GM19025 (cell line): ENCODE measurements around the gene STX19.
"Not testable (repeated sequence)": the region's sequence is repeated elsewhere in the genome, so short reads cannot be mapped to it uniquely, and the experiment has no call there.

Experiments
- ATAC-seq: cut with Tn5 transposase; IDR thresholded peaks from one replicate; pipeline ENCODE4 v1.9.1; 2021; ENCODE audit warnings: mild to moderate bottlenecking, low read depth, moderate library complexity; ENCODE audit not compliant: unreplicated experiment

STX19 gene

DNA sequence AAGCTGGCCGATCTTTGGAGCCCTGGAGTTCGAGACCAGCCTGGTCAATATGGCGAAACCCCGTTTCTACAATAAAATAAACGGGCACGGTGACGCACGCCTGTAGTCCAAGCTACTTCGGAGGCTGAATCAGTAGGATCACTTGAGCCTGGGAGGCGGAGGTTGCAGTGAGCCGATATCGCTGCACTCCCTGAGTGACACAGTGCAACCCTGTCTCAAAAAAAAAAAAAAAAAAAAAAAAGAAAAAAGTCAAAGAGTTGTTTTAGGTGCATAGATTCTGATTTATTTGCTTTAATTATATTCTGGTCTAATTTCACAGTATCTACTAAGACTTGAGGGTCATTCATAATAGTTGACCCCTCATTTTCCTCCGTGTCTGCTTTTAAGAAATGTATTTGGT is 46.7 kb downstream of the STX19 start:
- ATAC-seq: no peak

- peak; percentile 100 for ATAC-seq
Measured at GRCh38 chr3:93979850-93980676, 48.3 kb downstream of the STX19 start, which contains the start of gene ARL13B. Gene ARL13B, plus strand, starts transcription at chr3:93980155. Its CDS starts 269 bp downstream, at chr3:93980424.

DNA sequence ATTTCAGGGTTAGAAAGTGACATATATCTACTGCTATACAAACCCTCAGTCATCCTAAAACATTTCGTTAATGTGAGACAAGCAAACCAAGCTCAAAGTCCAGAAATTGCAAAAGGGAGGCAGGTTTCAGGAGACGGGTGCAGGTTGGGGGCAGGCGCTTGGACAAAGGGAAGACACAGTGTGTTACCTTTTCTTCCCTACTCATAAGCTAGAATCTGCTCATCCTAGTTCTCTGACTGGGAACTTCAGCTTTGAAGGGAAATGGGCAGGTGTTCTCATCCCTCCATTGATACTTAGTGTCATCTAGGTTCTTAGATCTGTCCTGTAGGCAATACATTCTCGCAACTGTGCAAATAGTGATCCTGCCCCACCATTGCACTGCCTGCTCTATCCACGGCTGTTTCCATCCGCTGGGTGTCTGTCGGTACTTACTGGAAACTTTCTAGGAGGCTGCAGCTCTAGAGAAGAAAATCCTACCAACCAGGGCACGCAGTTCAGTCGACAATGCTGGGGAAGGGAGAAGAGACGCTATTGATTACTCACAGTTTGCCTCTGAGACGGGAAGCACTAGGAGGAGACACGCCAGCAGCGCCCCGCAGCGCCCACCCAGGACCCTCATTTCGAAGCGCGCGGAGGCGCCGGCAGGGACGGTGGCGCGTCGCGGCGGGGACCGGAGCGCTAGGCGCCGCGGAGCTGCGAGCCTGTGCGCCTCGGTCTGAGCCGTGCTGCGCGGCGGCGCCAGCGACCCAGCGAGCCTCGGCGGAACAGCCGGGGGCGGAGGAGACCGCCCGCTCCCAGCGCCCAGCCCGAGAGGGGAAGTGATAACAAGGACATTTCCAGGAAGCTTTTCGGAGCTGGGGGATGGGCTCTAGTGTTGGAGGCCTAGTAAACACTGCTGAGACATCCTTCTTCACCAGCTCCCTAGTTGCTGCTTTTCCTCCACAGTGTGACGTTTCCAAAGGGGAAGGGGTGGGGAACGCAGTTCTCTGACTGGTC is 55.0 kb downstream of the STX19 start, which contains the start of gene PROS1:
Gene PROS1, minus strand, starts transcription at position 766 of the 996 bp plus-strand sequence. Its CDS starts 147 bp downstream, at position 619.
- peak; percentile 87 for ATAC-seq

- no peak for ATAC-seq
Measured at GRCh38 chr3:93969997-93970396, 58.4 kb downstream of the STX19 start.

- ATAC-seq: no peak
Measured at GRCh38 chr3:93969443-93969842, 59.0 kb downstream of the STX19 start.

DNA sequence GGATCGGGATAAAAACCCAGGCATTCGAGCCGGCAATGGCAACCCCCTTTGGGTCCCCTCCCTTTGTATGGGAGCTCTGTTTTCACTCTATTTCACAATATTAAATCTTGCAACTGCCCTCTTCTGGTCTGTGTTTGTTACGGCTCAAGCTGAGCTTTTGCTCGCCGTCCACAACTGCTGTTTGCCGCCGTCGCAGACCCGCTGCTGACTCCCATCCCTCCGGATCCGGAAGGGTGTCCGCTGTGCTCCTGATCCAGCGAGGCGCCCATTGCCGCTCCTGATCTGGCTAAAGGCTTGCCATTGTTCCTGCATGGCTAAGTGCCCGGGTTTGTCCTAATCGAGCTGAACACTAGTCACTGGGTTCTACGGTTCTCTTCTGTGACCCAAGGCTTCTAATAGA is 63.3 kb downstream of the STX19 start:
- ATAC-seq: not testable (repeated sequence)
